Glomerular visceral epithelial cell (primary cell): ENCODE data around the gene CELF2.

Experiments
- DNase-seq: peaks from one replicate; pipeline ENCODE4 v3.0.0-alpha.2; 2016; ENCODE audit errors: extremely low spot score

The CELF2 gene

DNA sequence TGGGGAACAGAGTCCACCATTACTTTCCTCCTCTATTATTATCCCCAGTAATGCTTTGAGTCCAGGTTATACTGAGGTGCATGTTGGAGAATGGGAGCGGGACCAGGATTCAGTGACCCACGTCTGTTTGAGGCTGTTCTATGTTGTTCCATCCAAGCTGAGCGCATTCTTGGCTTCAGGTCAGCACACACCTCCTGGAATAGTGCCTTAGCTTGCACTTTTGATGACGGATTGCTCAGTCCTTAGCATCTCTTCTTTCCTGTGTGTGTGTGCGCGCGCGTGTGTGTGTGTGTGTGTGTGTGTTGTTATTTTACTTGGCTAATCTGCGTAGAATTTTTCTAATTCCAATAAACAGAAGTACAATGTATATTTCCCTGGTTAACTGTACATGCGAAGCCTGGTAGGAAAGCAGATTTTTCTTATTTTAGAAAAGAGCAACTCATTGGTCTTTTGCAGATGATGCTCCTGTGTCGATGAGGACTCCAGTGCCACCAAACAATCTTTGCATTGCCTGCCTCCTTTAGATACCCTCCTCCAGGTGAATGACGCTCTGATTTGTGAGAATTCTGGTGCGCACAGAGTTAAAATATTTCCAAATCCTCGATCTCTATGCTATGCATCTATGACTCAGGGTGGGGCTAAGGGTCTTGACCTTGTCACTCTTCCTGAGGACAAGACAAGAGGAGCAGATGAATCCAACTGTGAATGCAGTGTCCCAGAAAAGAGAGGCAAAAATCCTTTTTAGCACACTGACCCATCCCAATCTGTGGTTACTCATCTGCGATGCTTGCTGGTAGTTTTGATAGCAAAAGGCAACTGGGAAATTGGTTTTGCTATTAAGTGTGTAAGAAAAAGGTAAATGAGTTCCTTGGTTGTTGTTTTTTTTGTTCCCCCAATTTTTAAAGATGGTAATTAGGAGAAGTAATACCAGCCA lies 13.3 kb upstream of the CELF2 start:
- DNase-seq = no peak

GRCh38 chr10:11005725-11006427 lies 11.8 kb upstream of the CELF2 start:
- DNase-seq = no peak

DNA sequence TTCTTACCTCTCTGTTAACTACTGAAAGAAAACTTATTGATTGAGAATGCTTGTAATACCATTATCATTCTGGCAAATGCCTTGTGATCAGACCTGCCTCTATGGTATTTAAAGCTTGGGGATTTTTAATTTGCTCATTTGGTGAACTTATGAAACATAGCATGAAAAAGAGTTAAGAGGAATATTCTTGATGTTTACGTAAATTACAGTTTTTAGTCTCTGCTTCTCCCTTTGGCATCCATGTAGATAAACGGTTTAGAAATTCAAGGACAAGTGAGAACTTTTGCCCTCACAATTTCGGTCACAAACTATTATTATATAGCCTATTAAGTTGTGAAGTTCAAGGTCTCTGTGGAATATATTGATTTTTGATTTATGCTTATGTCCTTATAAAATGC lies 11.2 kb upstream of the CELF2 start:
- DNase-seq = no peak

DNA sequence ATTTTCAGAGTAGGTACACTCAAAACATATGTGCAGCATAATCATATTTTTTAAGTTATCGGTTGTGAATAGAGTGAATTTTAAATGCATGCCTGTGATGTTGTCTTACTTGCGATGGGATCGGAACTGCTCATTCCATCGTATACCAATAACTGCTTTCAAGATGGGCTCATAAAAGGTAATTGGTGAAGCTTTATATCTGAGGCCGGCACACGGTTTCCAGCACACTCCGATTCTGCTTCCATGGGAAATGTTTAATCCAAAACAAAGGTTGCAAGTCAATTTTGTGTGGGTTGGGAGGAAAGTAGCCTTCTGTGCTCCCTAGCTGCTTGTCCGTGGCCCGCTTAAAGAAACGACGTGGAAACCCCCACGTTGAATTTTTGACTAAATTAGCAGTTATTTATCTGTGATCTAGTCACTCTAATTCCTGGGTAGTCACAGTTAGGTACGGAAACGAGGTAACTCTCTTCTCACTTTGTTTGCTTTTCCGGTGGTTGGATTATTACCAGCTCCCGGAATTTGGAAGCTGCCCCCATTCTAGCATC lies 10.1 kb upstream of the CELF2 start:
- DNase-seq = no peak

GRCh38 chr10:11009471-11010308 lies 8.0 kb upstream of the CELF2 start:
- no peak for DNase-seq

DNA sequence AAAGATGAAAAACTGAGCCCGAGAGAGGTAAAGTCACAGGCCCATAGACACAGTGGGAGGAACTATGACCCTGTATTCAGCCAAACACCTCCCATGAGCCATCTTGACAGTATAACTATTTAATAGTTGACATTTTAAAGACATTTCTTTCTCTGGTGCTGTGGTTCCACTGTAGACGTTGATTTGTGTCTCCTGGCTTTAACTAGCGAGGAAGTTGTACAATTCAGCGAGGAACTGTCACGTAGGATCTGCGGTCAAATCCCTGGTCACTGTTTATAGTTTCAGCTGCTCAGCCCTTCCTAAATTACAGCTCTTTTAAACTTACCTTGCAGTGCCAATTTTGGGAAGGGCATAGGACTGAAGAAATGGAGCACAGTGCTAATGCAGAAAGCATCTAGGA lies 7.1 kb upstream of the CELF2 start:
- no peak for DNase-seq

GRCh38 chr10:11011436-11011835 lies 6.2 kb upstream of the CELF2 start:
- DNase-seq = no peak

DNA sequence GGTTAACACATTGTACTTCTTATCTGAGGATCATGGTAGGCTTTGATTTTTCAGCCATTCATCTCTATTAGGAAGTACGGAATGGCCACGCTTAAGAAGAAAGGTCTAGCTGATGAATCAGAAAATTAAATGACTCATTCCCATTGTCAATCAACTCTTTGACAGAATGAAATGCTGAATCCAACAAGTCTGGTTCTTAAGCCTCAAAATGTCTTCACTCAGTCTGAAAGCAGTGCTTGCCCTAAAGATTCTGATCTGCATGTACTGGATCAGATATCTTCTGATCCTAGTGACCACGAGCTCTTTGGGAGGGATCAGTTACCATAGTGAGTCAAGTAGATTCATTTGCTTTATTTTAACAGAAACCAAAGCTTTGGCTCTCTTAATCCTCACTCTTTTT lies 5.7 kb upstream of the CELF2 start:
- DNase-seq = no peak

DNA sequence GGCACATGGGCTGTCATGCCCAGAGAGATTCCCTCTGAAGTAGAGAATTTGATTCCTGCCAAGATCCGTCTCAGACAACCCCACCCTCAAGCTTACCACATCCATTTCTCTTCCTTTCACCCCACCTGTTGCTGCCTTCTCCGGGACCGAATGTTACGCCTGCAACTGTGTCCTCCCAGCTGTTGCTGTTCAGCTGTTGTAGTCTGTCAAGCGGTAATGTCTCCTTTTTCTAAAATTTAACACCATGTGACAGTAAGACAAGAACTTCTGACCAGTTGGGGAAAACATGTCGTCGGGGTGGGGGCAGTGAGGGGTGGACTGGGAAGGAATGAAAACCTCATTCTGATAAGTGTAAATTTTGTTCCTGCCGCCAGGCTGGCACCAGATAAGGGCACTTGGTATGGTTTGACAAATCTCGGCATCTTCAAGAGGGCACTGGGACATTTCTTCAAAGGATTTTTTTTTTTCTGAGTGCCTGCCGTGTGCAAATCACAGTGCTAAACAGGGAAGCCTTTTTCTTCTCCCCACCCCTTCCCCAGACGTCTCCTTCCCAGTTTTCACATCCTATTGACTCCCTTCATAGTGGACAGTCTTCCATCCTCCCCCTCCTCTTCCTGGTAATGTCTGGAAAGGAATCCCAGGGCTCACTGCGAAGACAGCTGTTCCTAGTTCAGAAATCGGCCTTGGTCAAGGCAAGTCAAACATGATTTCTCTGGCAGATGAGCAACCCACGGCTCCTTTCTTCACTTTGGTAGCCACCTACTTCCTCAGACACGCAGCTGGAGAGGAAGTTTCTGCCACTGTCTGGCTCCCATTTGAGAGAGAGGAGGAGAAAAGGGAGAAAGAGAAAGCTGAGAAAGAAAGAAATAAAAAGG lies 5.0 kb upstream of the CELF2 start:
- no peak for DNase-seq

DNA sequence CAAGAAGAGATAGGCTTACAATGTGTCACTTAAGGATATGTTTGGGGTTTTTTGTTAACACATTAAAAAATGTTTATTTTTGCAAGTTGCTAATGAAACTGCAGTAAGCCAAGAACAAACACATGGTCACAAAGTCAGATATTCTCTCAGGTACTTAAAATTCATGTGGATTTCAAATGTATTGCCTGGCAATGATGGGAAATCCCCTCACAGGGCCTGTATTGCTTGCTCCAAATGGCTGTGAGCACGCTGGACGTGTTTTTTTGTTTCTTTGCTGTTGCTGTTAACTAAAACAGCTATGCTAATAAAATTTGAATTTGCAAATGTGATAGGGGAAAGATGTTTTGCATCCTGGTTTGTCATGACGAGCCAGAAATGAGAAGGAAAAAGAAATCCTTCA lies 3.8 kb upstream of the CELF2 start:
- DNase-seq = no peak

DNA sequence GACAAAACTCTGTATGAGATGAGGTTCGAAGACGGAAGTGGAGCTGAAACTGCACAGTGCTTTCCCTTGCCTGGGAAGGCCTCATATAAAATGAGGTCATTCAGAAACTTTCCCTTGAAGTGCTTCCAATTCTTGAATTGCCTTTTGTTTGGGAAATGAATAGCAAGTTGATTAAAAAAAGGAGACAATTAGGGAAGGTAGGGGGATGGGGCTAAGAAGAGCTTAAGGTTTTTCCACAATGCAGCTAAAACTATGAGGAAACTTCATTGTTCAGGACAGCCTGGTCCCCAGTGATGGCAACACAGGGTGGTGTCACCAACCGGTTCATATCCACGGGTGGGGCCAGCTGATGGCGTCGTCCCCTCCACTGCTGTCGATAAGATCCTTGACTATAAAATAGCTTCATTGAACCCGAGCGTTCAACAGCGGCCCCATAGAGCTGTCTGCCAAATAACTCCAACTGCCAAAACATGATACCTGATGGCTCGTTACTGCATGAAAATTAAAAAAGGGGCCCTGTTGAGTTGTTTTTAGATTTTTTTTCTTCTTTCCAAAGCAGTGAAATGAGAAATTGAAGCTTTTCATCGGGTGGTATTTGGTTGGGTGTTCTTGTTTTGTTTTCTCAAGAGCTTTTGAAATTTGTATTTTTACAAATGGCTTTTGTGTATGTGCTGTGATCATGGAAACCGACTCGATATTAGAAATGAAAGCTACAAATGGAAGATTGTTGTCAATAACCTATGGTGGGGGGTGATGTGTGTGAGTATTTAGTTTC lies 2.8 kb upstream of the CELF2 start:
- DNase-seq = no peak

GRCh38 chr10:11015446-11015934 lies 2.2 kb upstream of the CELF2 start:
- no peak for DNase-seq

GRCh38 chr10:11017000-11017569 lies 587 bp upstream of the CELF2 start:
- DNase-seq = no peak

- DNase-seq = no peak
These were observed 765 bp downstream of the CELF2 start for GRCh38 chr10:11018432-11018841.

DNA sequence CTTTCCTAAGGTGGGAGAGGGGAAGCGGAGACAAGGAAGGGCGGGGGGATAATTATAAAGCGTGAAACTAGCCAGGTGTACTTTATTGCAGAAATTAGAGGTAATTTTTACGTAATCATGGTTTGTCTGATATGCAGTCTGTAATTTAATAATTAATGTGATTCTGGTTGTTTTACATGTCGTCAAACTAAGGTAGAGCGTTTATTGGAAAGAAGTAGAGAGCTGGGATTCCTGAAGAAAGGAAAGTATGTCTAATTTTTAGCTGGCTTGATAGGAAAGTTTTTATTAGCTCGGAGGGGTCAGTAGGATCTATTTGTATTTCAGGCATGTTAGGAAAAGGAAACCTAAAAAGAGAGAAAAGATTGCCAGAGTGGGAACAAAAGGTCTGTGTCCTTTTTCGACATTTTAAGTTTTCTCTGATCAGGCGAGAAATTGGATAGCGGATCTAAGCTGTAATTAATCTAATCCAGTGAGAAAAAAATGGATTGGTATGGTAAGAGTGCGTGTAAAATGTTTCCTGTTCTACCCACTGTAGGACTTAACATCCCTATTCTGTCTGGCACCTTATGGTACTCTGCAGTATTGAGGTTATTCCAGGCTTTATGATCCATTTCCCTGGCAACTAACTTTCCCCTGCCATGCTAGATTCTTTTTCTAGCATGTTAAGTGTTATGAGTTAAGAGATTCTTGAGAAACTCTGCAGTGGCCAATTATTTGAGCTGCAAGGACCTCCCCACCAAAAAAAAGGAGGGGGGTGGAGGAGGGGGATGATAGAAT lies 1.4 kb downstream of the CELF2 start:
- no peak for DNase-seq

DNA sequence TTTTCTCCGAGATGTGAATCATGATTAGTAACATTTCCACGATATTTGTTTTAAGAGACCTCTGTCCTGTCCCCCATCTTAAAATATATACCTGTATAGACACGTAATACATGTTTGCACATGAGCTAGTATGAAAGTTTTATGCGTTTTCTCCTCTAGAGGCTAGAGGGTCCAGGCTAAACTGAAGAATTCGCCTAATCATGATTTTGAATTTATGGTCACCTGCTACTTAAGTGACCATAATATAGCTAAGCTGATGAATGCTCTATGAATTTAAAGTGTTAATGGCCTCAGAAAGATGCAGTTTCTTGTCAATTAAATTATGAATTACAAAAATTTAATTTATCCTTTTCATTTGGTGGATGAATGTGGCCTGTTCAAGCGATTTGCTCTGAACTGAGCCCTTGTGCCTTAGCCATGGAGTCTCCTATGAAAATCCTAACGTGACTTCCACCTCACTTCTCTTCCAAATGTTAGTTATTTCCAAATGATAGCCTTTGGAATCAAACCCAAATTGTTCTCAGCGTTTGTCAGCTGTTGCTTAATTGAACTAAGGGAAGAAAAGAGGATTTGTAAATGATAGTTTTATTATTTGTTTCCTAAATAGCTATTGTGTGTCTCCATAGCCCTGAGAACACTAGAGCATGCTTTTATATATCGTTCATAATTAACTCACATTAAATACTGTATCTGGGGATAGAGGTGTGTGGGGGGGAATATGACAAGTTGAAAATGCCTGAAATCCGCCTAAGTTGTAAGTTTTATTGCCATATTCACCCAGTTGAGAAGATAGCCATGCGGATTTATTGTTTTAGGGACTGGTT lies 2.3 kb downstream of the CELF2 start:
- DNase-seq = no peak

DNA sequence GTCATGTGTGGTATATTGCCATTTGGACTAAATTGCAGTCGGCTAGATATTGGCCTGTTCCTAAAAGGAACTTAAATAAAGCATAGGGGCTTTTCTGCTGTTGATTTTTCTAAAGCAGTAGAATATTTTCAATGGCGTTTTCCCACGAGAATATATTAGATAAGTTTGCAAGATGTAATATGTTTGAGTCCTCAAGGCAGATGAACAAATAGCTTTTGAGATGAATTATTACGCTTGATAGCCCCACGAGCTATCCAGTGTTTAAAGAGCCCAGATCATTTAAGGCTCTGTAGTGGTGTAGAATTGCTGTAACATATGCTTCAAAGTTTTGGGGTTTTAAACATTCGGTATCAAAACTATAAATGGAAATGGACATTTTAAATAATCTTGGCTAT lies 2.9 kb downstream of the CELF2 start:
- DNase-seq = no peak

GRCh38 chr10:11022213-11022612 lies 4.5 kb downstream of the CELF2 start:
- no peak for DNase-seq
